Breast epithelium (tissue), 3 donors: Measurements from ENCODE around the gene ADD2.

Source experiments
- CTCF ChIP-seq, 3 donors: fragments of 450-650 bp; IDR thresholded peaks; one replicate each; pipeline ENCODE4 v1.5.1; 2016 to 2017; ENCODE audit warnings: antibody characterized with exemption in 3 of 3, mild to moderate bottlenecking in 3 of 3, moderate library complexity in 3 of 3
- POLR2A ChIP-seq: fragments of 450-650 bp; IDR thresholded peaks from one replicate; pipeline ENCODE4 v1.6.1; 2016; ENCODE audit warnings: antibody characterized with exemption, mild to moderate bottlenecking, moderate library complexity

- TF ChIP-seq CTCF (IDR thresholded peaks at IDR 0.05): no peak
- no peak for TF ChIP-seq POLR2A
These were observed 1.5 kb downstream of the ADD2 start for GRCh38 chr2:70766357-70767078.
